GM12892 (cell line): Measurements from ENCODE around the gene HYAL1.

Source experiments
- POLR2A ChIP-seq: IDR thresholded peaks from 2 replicates; pipeline ENCODE4 v1.6.1; 2011; ENCODE audit warnings: low read depth, low read length, control low read depth
- POLR2AphosphoS5 ChIP-seq: IDR thresholded peaks from 2 replicates; pipeline ENCODE4 v1.6.1; 2011; ENCODE audit warnings: low read depth, low read length, control low read depth
- TAF1 ChIP-seq: IDR thresholded peaks from 2 replicates; pipeline ENCODE4 v1.6.1; 2011; ENCODE audit warnings: low read depth, mild to moderate bottlenecking, control low read depth, low read length, borderline replicate concordance

DNA sequence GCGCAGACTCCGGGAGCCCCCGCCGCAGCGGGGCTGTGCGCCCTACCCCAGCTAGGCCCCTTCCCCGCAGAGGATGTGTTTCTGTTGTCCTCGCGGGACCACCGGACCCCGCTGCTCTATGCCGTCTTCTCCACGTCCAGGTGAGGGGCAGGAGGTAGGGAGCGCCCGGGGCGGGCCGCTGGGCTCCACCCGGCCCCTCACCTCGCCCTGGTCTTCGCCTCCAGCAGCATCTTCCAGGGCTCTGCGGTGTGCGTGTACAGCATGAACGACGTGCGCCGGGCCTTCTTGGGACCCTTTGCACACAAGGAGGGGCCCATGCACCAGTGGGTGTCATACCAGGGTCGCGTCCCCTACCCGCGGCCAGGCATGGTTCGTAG is 29.7 kb downstream of the HYAL1 start:
- no peak for TF ChIP-seq POLR2AphosphoS5
- TF ChIP-seq POLR2A: no peak
- no peak for TF ChIP-seq TAF1
